Subcutaneous abdominal adipose tissue (tissue), 5 donors: ENCODE measurements around the gene PRR33.

Experiments used
- H3K27ac ChIP-seq: one replicate; pipeline ENCODE4 v1.7.0; 2013; ENCODE audit warnings: low read depth, mild to moderate bottlenecking, inconsistent platforms, low read length, moderate library complexity
- H3K27me3 ChIP-seq, 5 donors: one replicate each; pipeline ENCODE4 v1.7.0; 2013; ENCODE audit warnings: low read length in 5 of 5, inconsistent platforms in 1 of 5; ENCODE audit not compliant: control insufficient read depth in 5 of 5, insufficient read depth in 4 of 5
- H3K36me3 ChIP-seq, 5 donors: one replicate each; pipeline ENCODE4 v1.7.0; 2013; ENCODE audit warnings: low read length in 5 of 5; ENCODE audit not compliant: control insufficient read depth in 5 of 5, insufficient read depth in 5 of 5
- H3K4me1 ChIP-seq, 5 donors: one replicate each; pipeline ENCODE4 v1.7.0; 2013; ENCODE audit warnings: low read length in 5 of 5, mild to moderate bottlenecking in 3 of 5, moderate library complexity in 1 of 5; ENCODE audit not compliant: control insufficient read depth in 5 of 5, insufficient read depth in 5 of 5
- H3K4me3 ChIP-seq, 5 donors: one replicate each; pipeline ENCODE4 v1.7.0; 2013; ENCODE audit warnings: low read length in 5 of 5, low read depth in 1 of 5
- H3K9ac ChIP-seq, 5 donors: one replicate each; pipeline ENCODE4 v1.7.0; 2013; ENCODE audit warnings: low read length in 5 of 5, mild to moderate bottlenecking in 4 of 5, moderate library complexity in 3 of 5
- H3K9me3 ChIP-seq, 5 donors: one replicate each; pipeline ENCODE4 v1.7.0; 2013; ENCODE audit warnings: low read length in 5 of 5; ENCODE audit not compliant: control insufficient read depth in 5 of 5
- donor health status: healthy.
- donor health status: healthy.
- donor health status: healthy.
- donor health status: healthy.
- donor health status: healthy.

PRR33 gene

GRCh38 chr11:1847926-1848639, 43.6 kb downstream of the PRR33 start:
- H3K27ac ChIP-seq: no peak overlapping the region
- no peak overlapping the region for H3K4me3 ChIP-seq
- peaks cover 6 to 50% (median 27%) of the 10 kb centered on the region in 5 donors for H3K4me1 ChIP-seq

GRCh38 chr11:1847006-1847735, 44.5 kb downstream of the PRR33 start:
- no peaks in the 10 kb centered on the region for H3K9me3 ChIP-seq
- no peak overlapping the region for H3K27ac ChIP-seq
- H3K4me1 ChIP-seq: peaks cover 6 to 43% (median 24%) of the 10 kb centered on the region in 5 donors

More at GRCh38 chr11:1847926-1848639, 43.6 kb downstream of the PRR33 start:
- no peaks in the 10 kb centered on the region for H3K36me3 ChIP-seq
- H3K9me3 ChIP-seq: no peaks in the 10 kb centered on the region
- H3K27me3 ChIP-seq: no peaks in the 10 kb centered on the region
- H3K9ac ChIP-seq: no peak overlapping the region

GRCh38 chr11:1846453-1846932, 45.2 kb downstream of the PRR33 start:
- H3K9ac ChIP-seq: no peak overlapping the region

More at GRCh38 chr11:1847006-1847735, 44.5 kb downstream of the PRR33 start:
- Histone ChIP-seq H3K27me3 (no peaks in the 10 kb centered on the region), H3K9ac (no peak overlapping the region), H3K4me3 (no peak overlapping the region), H3K36me3 (no peaks in the 10 kb centered on the region)

GRCh38 chr11:1845561-1846452, 45.9 kb downstream of the PRR33 start:
- H3K27ac ChIP-seq: no peak overlapping the region
- no peak overlapping the region for H3K4me3 ChIP-seq
- peak overlapping the region in 2 of 5 donors; percentile 14 to 26 for H3K9ac ChIP-seq
- H3K9me3 ChIP-seq: no peaks in the 10 kb centered on the region
- no peaks in the 10 kb centered on the region for H3K27me3 ChIP-seq
- peaks cover 6 to 38% (median 24%) of the 10 kb centered on the region in 5 donors for H3K4me1 ChIP-seq
- H3K36me3 ChIP-seq: no peaks in the 10 kb centered on the region

More at GRCh38 chr11:1846453-1846932, 45.2 kb downstream of the PRR33 start:
- Histone ChIP-seq H3K4me3 (no peak overlapping the region), H3K9me3 (no peaks in the 10 kb centered on the region), H3K27ac (no peak overlapping the region), H3K27me3 (no peaks in the 10 kb centered on the region), H3K4me1 (peaks cover 6 to 38% (median 24%) of the 10 kb centered on the region in 5 donors), H3K36me3 (no peaks in the 10 kb centered on the region)

- Histone ChIP-seq H3K27ac (no peak overlapping the region), H3K4me3 (peak overlapping the region in 1 of 5 donors; percentile 12), H3K36me3 (no peaks in the 10 kb centered on the region), H3K9me3 (no peaks in the 10 kb centered on the region), H3K27me3 (no peaks in the 10 kb centered on the region), H3K4me1 (peaks cover 6 to 41% (median 28%) of the 10 kb centered on the region in 5 donors), H3K9ac (peak overlapping the region in 1 of 5 donors; percentile 26)
These were observed 46.6 kb downstream of the PRR33 start for GRCh38 chr11:1845095-1845429.

GRCh38 chr11:1844221-1845094, 47.2 kb downstream of the PRR33 start:
- Histone ChIP-seq H3K36me3 (no peaks in the 10 kb centered on the region), H3K27me3 (no peaks in the 10 kb centered on the region), H3K9me3 (no peaks in the 10 kb centered on the region), H3K9ac (peak overlapping the region in 2 of 5 donors; percentile 26 to 31), H3K4me3 (peak overlapping the region in 2 of 5 donors; percentile 12 to 35), H3K4me1 (peaks cover 6 to 41% (median 23%) of the 10 kb centered on the region in 5 donors), H3K27ac (no peak overlapping the region)

- Histone ChIP-seq H3K36me3 (no peaks in the 10 kb centered on the region), H3K9me3 (no peaks in the 10 kb centered on the region), H3K9ac (peak overlapping the region in 1 of 5 donors; percentile 31), H3K4me1 (peaks cover 6 to 38% (median 23%) of the 10 kb centered on the region in 5 donors), H3K27ac (no peak overlapping the region), H3K27me3 (no peaks in the 10 kb centered on the region), H3K4me3 (no peak overlapping the region)
These were observed 47.9 kb downstream of the PRR33 start for GRCh38 chr11:1843796-1844195.

GRCh38 chr11:1843098-1843473, 48.6 kb downstream of the PRR33 start:
- no peak overlapping the region for H3K27ac ChIP-seq
- peaks cover 6 to 42% (median 25%) of the 10 kb centered on the region in 5 donors for H3K4me1 ChIP-seq

More at GRCh38 chr11:1843098-1843473, 48.6 kb downstream of the PRR33 start:
- H3K9me3 ChIP-seq: no peaks in the 10 kb centered on the region
- H3K4me3 ChIP-seq: no peak overlapping the region
- H3K9ac ChIP-seq: no peak overlapping the region
- no peaks in the 10 kb centered on the region for H3K36me3 ChIP-seq
- no peaks in the 10 kb centered on the region for H3K27me3 ChIP-seq
